Measurements from ENCODE around the gene GPN1. TPM values are rescaled to one million over a fixed set of nuclear protein-coding genes. Genes with fewer than 3 reads are reported as not detected.
"Not testable (repeated sequence)": the region's sequence is repeated elsewhere in the genome, so short reads cannot be mapped to it uniquely, and the experiment has no call there.

The GPN1 gene
- total RNA-seq, 1 experiment from 2014 or later, result 35.9 TPM

DNA sequence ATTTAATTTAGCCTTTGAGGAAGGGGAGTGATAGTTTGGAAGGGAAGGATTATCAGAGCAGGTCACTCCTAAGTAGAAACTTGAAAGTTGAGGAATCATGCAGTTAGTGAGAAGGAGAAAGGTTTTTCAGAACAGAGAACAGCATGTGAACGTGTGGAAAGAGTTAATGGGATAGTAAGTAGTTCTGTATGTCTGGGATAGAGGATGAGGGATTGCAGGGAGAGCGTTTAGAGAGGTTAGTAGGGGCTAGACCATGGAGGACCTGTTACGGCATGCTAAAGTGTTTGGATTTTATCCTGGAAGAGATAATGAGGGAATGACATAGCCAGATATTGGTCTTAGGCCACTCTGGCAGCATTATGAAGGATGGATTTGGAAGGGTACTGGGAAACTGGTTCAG lies 44.3 kb upstream of the GPN1 start:
- Mint-ChIP-seq H3K9me3 (peaks cover 7% of the 10 kb centered on the region), H3K27ac (no peak overlapping the region), H3K27me3 (ENCODE audit: low read depth) (peaks cover 30% of the 10 kb centered on the region), H3K36me3 (peaks cover under 1% of the 10 kb centered on the region), H3K4me3 (peak overlapping the region; percentile 96), H3K4me1 (peaks cover 19% of the 10 kb centered on the region)
- ChIA-PET POLR2A (no interaction called here), CTCF (no interaction called here)
- no peak for ATAC-seq
- DNase-seq (ENCODE audit: low spot score), result no peak
- TF ChIP-seq MYBL2 (CRISPR knock-in tag; IDR thresholded peaks at IDR 0.05), result no peak
- TF ChIP-seq ZNF671 (CRISPR knock-in tag; IDR thresholded peaks at IDR 0.05), result no peak
- no peak for TF ChIP-seq ZNF416 (CRISPR knock-in tag; IDR thresholded peaks at IDR 0.05)
- no peak for TF ChIP-seq ZNF263 (CRISPR knock-in tag; IDR thresholded peaks at IDR 0.05; ENCODE audit: low read depth)
- no peak for TF ChIP-seq PRDM15 (CRISPR knock-in tag; IDR thresholded peaks at IDR 0.05)
- TF ChIP-seq ZNF423 (CRISPR knock-in tag; IDR thresholded peaks at IDR 0.05), result no peak

- Mint-ChIP-seq H3K9me3 (peaks cover 14% of the 10 kb centered on the region), H3K36me3 (peaks cover 12% of the 10 kb centered on the region), H3K27me3 (ENCODE audit: low read depth) (peaks cover 5% of the 10 kb centered on the region), H3K27ac (no peak overlapping the region), H3K4me1 (peaks cover 19% of the 10 kb centered on the region), H3K4me3 (no peak overlapping the region)
- no peak for DNase-seq (ENCODE audit: low spot score)
- ChIA-PET CTCF (interaction anchor here (0.7 kb wide), 1 partner anchor 93 kb away, joined by 3 read pairs; no protein-coding TSS in a partner anchor), POLR2A (no interaction called here)
- no peak for ATAC-seq
- no peak for TF ChIP-seq SMAD3 (CRISPR knock-in tag; IDR thresholded peaks at IDR 0.05; ENCODE audit: borderline replicate concordance)
Observed at GRCh38 chr2:27587025-27587424, 41.8 kb upstream of the GPN1 start.

DNA sequence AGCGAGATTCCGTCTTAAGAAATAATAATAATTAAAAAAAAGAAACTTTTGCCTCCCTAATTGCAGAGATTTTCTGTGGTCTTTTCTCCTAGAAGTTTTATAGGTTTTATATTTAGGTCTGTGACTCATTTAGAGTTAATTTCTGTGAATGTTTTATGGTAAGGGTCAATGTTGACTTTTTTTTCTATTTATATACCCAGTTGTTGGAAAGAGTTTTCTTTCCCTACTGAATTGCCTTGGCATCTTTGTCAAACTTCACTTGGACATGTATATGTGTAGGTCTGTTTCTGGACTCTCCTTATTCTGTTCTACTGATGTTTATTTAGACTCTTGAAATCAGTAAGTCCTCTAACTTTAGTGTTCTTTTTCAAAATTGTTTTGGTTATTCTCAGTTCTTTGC lies 40.5 kb upstream of the GPN1 start:
- Mint-ChIP-seq H3K9me3 (peaks cover 19% of the 10 kb centered on the region), H3K27ac (no peak overlapping the region), H3K4me1 (peaks cover 13% of the 10 kb centered on the region), H3K4me3 (no peak overlapping the region), H3K27me3 (ENCODE audit: low read depth) (no peaks in the 10 kb centered on the region), H3K36me3 (peaks cover 21% of the 10 kb centered on the region)
- POLR2A ChIA-PET, result no interaction called here
- ATAC-seq (no peak), DNase-seq (ENCODE audit: low spot score) (no peak)
- CTCF ChIA-PET, result no interaction called here
- TF ChIP-seq CREM (CRISPR knock-in tag; IDR thresholded peaks at IDR 0.05), result no peak
- TF ChIP-seq, protein P1, sequence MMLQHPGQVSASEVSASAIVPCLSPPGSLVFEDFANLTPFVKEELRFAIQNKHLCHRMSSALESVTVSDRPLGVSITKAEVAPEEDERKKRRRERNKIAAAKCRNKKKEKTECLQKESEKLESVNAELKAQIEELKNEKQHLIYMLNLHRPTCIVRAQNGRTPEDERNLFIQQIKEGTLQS (CRISPR knock-in tag; conservative IDR thresholded peaks at IDR 0.05), result no peak
- TF ChIP-seq, protein P2, sequence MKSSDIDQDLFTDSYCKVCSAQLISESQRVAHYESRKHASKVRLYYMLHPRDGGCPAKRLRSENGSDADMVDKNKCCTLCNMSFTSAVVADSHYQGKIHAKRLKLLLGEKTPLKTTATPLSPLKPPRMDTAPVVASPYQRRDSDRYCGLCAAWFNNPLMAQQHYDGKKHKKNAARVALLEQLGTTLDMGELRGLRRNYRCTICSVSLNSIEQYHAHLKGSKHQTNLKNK (CRISPR knock-in tag; IDR thresholded peaks at IDR 0.05), result no peak

GRCh38 chr2:27591745-27592144 lies 37.1 kb upstream of the GPN1 start:
- peaks cover 49% of the 10 kb centered on the region for H3K36me3 Mint-ChIP-seq
- POLR2A ChIA-PET, result no interaction called here
- peaks cover 5% of the 10 kb centered on the region; the same call in 1 of the 2 replicates for H3K27me3 Mint-ChIP-seq (ENCODE audit: low read depth)
- no peak overlapping the region for H3K27ac Mint-ChIP-seq
- H3K4me3 Mint-ChIP-seq, result no peak overlapping the region
- H3K4me1 Mint-ChIP-seq, result no peaks in the 10 kb centered on the region
- peaks cover 42% of the 10 kb centered on the region for H3K9me3 Mint-ChIP-seq
- DNase-seq (ENCODE audit: low spot score), result no peak
- ATAC-seq, result no peak
- no peak for TF ChIP-seq CBFB (CRISPR knock-in tag; IDR thresholded peaks at IDR 0.05; ENCODE audit: low read depth)
- TF ChIP-seq NFE2L1 (CRISPR knock-in tag; IDR thresholded peaks at IDR 0.05), result no peak
- no peak for TF ChIP-seq ZNF232 (CRISPR knock-in tag; IDR thresholded peaks at IDR 0.05)
- CTCF ChIA-PET, result interaction anchor here (1.5 kb wide), 1 partner anchor 92 kb away, joined by 3 read pairs; no protein-coding TSS in a partner anchor

GRCh38 chr2:27593240-27593639 lies 35.6 kb upstream of the GPN1 start:
- POLR2A ChIA-PET, result no interaction called here
- H3K4me1 Mint-ChIP-seq, result no peaks in the 10 kb centered on the region

DNA sequence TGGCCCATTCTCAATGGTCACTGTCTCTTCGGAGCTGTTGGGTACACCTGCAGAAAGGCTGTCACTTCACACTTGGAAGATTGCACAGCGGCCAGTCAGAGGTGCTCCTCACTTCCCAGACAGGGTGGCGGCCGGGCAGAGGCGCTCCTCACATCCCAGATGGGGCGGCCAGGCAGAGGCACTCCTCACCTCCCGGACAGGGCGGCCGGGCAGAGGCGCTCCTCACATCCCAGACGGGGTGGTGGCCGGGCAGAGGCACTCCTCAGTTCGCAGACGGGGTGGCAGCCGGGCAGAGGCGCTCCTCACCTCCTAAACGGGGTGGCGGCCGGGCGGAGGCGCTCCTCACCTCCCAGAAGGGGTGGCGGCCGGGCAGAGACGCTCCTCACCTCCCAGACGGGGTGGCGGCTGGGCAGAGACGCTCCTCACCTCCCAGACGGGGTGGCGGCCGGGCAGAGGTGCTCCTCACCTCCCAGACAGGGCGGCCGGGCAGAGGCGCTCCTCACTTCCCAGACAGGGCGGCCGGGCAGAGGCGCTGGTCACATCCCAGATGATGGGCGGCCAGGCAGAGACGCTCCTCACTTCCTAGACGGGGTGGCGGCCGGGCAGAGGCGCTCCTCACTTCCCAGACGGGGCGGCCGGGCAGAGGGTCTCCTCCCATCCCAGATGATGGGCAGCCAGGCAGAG lies 34.7 kb upstream of the GPN1 start:
- H3K27ac Mint-ChIP-seq; POLR2A ChIA-PET; ATAC-seq; H3K27me3 Mint-ChIP-seq (ENCODE audit: low read depth); H3K4me1 Mint-ChIP-seq; CTCF ChIA-PET; H3K4me3 Mint-ChIP-seq; DNase-seq (ENCODE audit: low spot score): not testable (repeated sequence)
- H3K9me3 Mint-ChIP-seq, result peaks cover 44% of the 10 kb centered on the region
- peaks cover 51% of the 10 kb centered on the region for H3K36me3 Mint-ChIP-seq

More at GRCh38 chr2:27593240-27593639, 35.6 kb upstream of the GPN1 start:
- ATAC-seq, result no peak
- H3K9me3 Mint-ChIP-seq, result peaks cover 44% of the 10 kb centered on the region
- H3K36me3 Mint-ChIP-seq, result peaks cover 50% of the 10 kb centered on the region
- no peak for DNase-seq (ENCODE audit: low spot score)
- no peak for TF ChIP-seq ZNF263 (CRISPR knock-in tag; IDR thresholded peaks at IDR 0.05; ENCODE audit: low read depth)
- no peak overlapping the region for H3K4me3 Mint-ChIP-seq
- no peak overlapping the region for H3K27ac Mint-ChIP-seq
- CTCF ChIA-PET, result no interaction called here
- H3K27me3 Mint-ChIP-seq (ENCODE audit: low read depth), result peaks cover 5% of the 10 kb centered on the region; the same call in 1 of the 2 replicates

DNA sequence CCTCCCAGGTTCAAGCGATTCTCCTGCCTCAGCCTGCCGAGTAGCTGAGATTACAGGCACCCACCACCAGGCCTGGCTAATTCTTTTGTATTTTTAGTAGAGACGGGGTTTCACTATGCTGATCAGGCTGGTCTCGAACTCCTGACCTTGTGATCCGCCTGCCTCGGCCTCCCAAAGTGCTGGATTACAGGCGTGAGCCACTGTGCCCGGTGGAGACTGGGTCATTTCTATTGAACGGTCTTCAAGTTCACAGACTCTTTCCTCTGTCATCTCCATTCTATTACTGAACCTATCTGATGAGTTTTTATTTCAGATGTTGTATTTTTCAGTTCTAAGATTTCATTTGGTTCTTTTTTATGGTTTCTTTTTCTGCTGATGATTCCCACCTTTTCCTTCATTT lies 33.4 kb upstream of the GPN1 start:
- DNase-seq (ENCODE audit: low spot score); POLR2A ChIA-PET; H3K27ac Mint-ChIP-seq; CTCF ChIA-PET; H3K4me3 Mint-ChIP-seq; ATAC-seq; H3K27me3 Mint-ChIP-seq (ENCODE audit: low read depth); H3K4me1 Mint-ChIP-seq: not testable (repeated sequence)
- Mint-ChIP-seq H3K36me3 (peaks cover 52% of the 10 kb centered on the region), H3K9me3 (peaks cover 36% of the 10 kb centered on the region)
